ENCODE data around the gene AGO4.

- no peak for TF ChIP-seq CTCF (IDR thresholded peaks at IDR 0.05)
- no peak for TF ChIP-seq POLR2AphosphoS5 (IDR thresholded peaks at IDR 0.05)
These were observed 77.1 kb downstream of the AGO4 start for GRCh38 chr1:35884934-35885333.

All from upper lobe of left lung (tissue), 4 donors.